Measurements from ENCODE around the gene RRH. TPM values are rescaled to one million over a fixed set of nuclear protein-coding genes. Genes with fewer than 3 reads are reported as not detected.
"Not testable (repeated sequence)": the region's sequence is repeated elsewhere in the genome, so short reads cannot be mapped to it uniquely, and the experiment has no call there.

Gene RRH
- polyA plus RNA-seq, 10 donors: 0.15 to 0.64 (median 0.32) TPM

DNA sequence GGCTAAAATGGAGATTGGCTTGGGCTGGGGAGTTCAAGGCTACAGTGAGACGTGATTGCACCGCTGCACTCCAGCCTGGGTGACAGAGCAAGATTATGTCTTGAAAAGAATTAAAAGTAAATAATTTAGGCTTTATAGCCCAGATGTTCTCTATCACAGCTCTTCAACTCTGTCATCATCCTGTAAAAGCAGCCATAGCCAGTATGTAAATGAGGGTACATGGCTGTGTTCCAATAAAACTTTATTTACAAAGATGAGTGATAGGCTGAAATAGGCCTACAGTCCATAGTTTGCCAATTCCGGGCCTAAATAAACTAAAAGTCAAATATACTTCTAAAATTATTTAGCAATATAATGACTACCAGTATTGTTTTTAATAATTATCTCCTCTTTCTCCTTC lies 9.2 kb downstream of the RRH start:
- DNase-seq: no peak

DNA sequence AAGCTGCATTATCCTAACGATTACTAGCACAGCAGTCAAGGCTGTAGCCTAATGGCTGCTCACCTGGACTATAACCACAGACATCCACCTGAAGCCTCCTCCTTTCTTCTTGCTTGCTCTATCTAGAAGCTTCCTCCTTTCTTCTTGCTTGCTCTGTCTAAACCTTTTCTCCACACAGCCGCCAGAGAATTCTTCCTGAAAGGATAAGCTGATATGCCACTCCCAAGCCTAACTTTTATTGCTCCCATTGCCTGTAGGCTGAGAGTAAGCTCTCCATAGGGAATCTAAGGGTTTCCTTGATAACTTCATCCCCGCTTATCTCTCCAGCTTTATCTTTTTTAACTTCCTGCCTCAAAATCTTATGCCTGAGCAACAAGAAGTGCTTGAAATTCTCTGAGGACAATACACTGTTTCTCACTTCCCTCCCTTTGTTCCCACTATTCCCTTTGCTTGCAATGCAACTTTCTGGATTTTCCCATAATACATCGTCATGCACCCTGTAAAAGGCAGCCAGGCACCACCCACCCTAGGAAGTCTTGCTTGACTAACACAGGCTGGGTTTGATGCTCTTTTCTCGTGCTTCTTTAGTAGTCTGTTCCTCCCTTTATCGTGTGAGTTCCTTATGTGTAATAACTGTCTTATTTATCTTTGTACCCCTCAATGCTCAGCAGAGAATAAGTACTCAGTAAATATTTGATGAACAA lies 18.8 kb downstream of the RRH start:
- DNase-seq: no peak

- no peak for DNase-seq
Observed at GRCh38 chr4:109847896-109848442, 20.2 kb downstream of the RRH start, which contains the start of gene LRIT3. Gene LRIT3, plus strand, starts transcription at chr4:109848107. Its CDS starts 95 bp downstream, at chr4:109848202.

- DNase-seq: no peak
Observed at GRCh38 chr4:109848501-109848900, 20.7 kb downstream of the RRH start.

- DNase-seq: no peak
Observed at GRCh38 chr4:109850601-109851000, 22.8 kb downstream of the RRH start.

DNA sequence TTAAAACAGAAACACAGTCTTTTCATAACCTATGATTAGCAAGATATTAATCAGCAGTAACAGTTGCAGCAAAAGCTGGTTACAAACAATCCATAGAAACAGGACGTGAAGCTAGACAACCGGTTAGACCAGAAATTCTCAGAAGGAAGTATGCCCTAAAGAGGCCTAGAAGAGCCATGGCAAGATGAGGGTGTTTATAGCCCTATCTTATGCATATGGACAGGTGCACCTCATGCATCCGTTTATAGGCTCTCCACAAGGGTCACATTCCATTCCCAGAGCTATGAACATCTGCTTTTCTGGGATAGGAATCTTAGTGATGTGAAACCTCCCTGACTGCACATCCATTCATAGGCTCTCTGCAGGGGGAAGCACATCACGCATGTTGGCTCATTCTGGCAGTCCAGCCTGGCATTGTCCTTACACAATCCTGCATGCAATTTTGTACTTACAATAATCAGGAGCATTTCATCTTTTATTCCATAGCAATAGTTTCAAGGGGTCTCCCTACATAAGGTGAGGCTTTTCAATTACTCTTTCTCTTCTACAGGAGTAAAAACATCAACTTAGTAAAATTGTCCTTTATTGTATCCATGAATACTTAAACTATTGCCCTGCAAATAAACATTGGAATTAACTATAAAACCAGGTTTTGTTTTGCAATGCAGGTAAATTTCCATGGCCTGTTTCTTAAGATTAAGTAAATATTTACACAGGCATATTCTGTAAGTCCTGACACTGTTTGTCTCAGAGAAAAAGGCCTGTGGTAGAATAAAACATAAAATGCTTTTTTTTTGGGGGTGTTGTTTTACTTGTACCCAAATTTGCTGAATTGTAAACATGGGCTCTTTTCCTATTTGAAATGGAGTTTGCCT lies 31.9 kb downstream of the RRH start:
- DNase-seq: not testable (repeated sequence)

- DNase-seq: no peak
Observed at GRCh38 chr4:109861271-109861670, 33.5 kb downstream of the RRH start.

DNA sequence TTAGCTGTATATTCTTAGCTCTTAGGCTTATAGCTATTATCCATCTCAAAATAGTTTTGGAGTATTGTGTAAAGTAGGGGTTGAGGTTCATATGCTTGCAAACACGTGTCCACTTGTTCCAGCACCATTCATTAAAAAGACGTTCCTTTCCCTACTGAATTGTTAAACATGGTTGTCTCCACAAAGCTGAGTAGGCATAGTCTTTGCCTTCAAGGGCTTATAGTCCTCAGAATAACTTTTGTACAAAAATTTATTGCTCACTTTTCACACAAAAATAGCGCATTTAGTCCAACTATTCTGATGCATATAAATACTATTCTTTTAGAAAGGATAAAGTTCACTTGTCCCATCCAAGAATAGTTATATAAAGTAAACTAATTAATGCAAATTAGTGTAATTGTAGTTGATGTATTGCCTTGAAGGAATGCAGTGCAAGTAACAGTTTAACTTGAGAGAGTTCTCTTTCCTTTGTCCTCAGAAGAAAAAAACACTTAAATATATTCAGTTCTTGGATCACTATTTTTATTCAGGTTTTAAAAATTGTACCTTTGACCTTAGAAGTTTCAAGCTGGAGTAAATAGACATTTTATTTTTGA lies 34.2 kb downstream of the RRH start:
- no peak for DNase-seq

DNA sequence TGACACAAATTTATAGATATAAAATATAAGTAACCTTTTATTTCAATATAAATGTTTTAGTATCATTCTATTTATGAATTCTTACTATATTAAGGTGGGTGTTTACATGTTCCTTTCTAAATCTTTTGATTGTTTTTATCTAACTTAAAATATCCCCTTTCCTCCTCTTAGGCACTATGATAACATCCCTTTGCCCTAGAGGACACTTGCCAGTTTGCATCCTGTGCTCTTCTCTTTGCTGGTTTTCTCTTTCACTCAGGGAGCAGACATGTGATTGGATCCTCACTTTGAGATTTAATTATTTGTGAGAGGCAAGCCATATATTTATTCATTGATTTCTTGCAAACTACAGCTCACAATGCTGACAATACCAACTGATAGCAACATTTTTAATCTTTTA lies 36.4 kb downstream of the RRH start:
- DNase-seq: no peak

- DNase-seq: no peak
Observed at GRCh38 chr4:109870061-109870460, 42.3 kb downstream of the RRH start.

DNA sequence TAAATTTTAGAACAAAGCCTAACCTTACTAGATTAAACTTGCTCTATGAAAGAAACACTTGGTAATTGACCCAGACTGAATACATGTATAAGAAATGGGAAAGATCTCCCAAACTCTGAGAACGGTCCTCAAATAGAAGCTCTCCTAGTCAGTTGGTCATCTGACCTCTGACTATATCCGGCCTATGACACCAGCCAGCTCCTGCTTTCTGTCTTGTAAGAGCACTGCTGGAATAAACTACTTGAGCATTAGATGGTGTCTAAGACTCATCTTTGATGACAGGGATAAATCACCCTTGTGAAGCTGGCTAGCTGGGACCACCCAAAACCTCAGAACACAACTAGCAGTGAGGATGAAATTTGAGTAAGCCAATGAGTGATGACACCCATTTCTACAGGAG lies 44.3 kb downstream of the RRH start:
- no peak for DNase-seq

- no peak for DNase-seq
Observed at GRCh38 chr4:109872950-109873656, 45.3 kb downstream of the RRH start.

- DNase-seq: no peak
Observed at GRCh38 chr4:109873791-109874514, 46.2 kb downstream of the RRH start.

DNA sequence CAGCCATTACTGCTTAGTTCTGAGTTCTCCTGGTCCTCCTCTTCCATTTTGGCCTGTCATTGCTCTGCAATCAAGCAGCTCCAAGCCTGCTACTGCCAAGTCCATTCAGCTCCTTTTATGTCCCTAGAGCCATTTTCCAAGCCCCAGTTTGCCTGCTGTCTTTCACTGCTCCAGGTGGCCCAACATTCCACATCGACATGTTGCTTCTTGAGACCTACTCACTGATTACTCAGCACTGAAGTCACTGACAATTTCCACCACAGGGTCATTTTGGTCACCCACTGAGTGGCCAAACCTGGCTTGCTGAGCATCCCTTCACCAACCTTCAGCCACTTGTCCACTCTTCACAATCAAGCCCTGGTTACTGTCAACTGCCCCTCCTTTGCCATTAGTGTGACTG lies 47.3 kb downstream of the RRH start:
- no peak for DNase-seq

- not testable (repeated sequence) for DNase-seq
Observed at GRCh38 chr4:109875553-109875952, 47.8 kb downstream of the RRH start.

DNA sequence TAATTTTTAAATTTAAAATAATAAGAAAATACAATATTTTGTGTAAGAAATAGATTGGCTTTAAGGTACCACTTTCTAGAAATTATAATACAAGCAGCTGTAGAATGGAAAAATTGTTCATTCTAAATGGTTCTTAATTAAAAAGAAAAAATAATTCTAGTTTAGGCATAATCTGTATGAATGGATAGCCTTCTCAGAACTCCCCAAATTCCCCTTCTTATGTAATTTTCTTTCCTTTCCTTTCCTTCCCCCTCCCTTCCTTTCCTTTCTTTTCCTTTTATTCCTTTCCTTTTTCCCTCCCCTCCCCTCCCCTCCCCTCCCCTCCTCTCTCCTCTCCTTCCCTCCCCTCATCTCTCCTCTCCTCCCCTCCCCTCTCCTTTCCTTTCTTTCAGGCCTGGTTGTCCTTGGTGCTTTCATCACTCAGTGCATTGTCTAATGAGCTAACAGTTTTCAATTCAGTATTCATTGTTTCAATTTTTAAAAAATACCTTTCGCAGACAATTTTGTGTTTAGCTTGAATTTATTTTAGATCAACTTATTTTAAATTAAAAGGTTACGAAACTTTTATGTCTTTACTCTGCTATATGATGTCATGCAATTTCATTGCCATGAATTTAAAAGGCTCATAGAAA lies 49.0 kb downstream of the RRH start:
- no peak for DNase-seq

DNA sequence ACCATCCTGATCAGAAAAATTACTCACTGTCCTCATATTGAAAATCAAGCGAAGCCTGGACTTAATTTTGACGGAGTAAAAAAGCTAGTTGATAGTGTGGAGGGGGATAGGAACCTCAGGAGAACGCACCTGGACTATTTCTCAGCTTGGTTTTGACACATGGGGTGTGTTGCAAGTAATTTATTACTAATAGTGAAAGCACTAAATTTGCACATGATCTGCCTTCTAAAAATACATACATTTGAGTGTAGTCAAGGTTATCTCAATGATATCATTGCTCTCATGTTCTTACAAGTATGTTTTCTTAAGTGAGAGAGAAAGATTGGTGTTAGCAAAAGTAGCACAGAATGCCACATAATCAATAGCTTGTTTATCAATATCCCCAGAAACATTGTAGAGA lies 49.6 kb downstream of the RRH start:
- no peak for DNase-seq

DNA sequence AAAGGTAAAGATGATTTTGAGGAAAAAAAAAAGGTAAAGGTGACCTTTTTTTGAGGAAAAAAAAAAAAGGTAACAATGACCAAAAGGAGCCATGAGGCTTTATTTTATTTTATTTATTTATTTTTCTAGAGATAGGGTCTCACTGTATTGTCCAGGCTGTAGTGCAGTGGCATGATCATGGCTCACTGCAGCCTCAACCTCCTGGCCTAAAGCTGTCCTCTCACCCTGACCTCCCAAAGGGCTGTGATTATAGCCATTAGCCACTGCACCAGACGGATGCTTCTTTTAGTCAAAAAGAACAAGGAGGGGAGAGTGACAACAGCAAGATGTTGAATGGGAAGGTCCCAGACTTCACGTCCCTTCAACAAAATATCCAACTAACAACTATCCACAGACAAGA lies 50.6 kb downstream of the RRH start:
- DNase-seq: no peak

- peak in 1 of 3 donors; percentile 12 for DNase-seq
Observed at GRCh38 chr4:109879081-109879480, 51.3 kb downstream of the RRH start.

DNA sequence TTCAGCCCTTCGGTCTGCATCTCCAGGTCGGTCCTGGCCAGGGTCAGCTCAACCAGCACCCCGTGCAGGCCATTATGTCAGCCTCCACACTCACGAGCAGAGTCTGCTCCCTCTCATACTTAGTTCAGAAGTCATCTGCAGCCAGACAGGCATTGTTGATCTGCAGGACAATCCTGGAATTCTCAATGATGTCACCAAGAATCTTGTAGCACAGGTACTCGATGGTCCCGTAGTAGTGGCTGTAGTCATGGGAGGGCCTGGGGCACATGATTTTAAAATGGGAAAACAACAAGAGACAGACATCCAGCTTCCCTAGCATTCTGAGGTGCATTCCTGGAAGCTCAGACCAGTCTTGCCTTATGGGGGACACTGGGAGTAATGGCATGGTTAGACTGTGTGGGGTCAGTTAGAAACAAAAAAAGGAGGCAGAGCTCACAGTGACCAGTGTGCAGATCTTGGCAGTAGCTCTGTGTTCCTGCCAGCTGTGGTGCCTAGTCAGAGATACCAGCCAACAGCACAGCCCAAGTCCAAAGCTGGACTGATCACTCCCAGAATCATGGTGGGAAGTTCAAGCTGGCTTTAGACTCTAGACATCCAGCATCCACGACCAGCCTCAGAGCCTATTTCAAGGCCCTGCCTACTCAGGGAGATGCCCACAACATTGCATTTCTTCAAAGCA lies 52.0 kb downstream of the RRH start:
- no peak for DNase-seq
